A549 (cell line): ENCODE results near the gene PDE4D. TPM values are rescaled to one million over a fixed set of nuclear protein-coding genes. Genes with fewer than 3 reads are reported as not detected.

Experiments used
- ATAC-seq, 2 experiments: fragments of 200-7000 bp in 1 of 2; fragments of >200 bp in 1 of 2; cut with Nextera tagmentation in 1 of 2; cut with Tn5 transposase in 1 of 2; 3 replicates each; pipeline versions ENCODE4 v1.8.0 to v1.9.1; 2018 to 2020; ENCODE audit warnings: mild to moderate bottlenecking in 1 of 2, moderate library complexity in 1 of 2
- CTCF ChIA-PET: fragments of 300-600 bp; sonication (Branson Sonifier 250); formaldehyde crosslinking; extraction: SDS; loops from one replicate; lab custom pipeline; 2021; ENCODE audit warnings: antibody characterized with exemption, inconsistent platforms; lab: Yijun Ruan, JAX
- POLR2A ChIA-PET: fragments of 350-600 bp; formaldehyde crosslinking; extraction: SDS; loops from one replicate; lab custom pipeline; 2021; ENCODE audit warnings: antibody characterized with exemption, inconsistent platforms; lab: Yijun Ruan, JAX
- DNase-seq, 2 experiments: peaks; one replicate each; pipeline versions ENCODE4 v3.0.0 to v3.0.0-alpha.2; 2011 to 2016; ENCODE audit warnings: low read depth in 1 of 2, low spot score in 1 of 2
- FAIRE-seq: peaks from 2 replicates; lab custom pipeline; 2011; peaks lifted over from hg19 to GRCh38; lab: Jason Lieb, UNC
- H3K27ac ChIP-seq, 2 experiments: fragments of >200 bp; sonication (Bioruptor Twin); formaldehyde crosslinking; 3 replicates each; pipeline ENCODE4 v1.5.1; 2016 to 2017
- H3K4me1 ChIP-seq: fragments of >200 bp; sonication (Bioruptor Twin); formaldehyde crosslinking; 3 replicates; pipeline ENCODE4 v1.6.1; 2016
- H3K4me2 ChIP-seq: fragments of >200 bp; sonication (Bioruptor Twin); formaldehyde crosslinking; 3 replicates; pipeline ENCODE4 v1.6.1; 2016
- H3K4me3 ChIP-seq: fragments of >200 bp; sonication (Bioruptor Twin); formaldehyde crosslinking; 3 replicates; pipeline ENCODE4 v1.5.1; 2016
- H3K9me3 ChIP-seq: fragments of >200 bp; sonication (Bioruptor Twin); formaldehyde crosslinking; 3 replicates; pipeline ENCODE4 v1.6.1; 2016
- ATOH8 ChIP-seq: fragments of 250-450 bp; sonication (Bioruptor Pico); IDR thresholded peaks from 2 replicates; pipeline ENCODE4 v1.5.0; 2020; ENCODE audit warnings: low read depth, mild to moderate bottlenecking, moderate library complexity
- BCL3 ChIP-seq: fragments of >200 bp; sonication (Bioruptor Twin); formaldehyde crosslinking; IDR thresholded peaks from 3 replicates; pipeline ENCODE4 v1.6.1; 2016
- CBX8 ChIP-seq: fragments of 200-600 bp; sonication (generic); IDR thresholded peaks from 2 replicates; pipeline ENCODE4 v1.6.1; 2016
- CEBPB ChIP-seq, 2 experiments: fragments of >200 bp in 1 of 2; sonication (Bioruptor Twin) in 1 of 2; formaldehyde crosslinking in 1 of 2; IDR thresholded peaks; 2 replicates each; pipeline ENCODE4 v1.6.1; 2012 to 2016
- CHD2 ChIP-seq: fragments of 150-350 bp; IDR thresholded peaks from 2 replicates; pipeline ENCODE4 v1.6.1; 2014; ENCODE audit warnings: low read length; ENCODE audit not compliant: partially characterized antibody
- ELK1 ChIP-seq: fragments of 150-350 bp; IDR thresholded peaks from 2 replicates; pipeline ENCODE4 v1.6.1; 2014; ENCODE audit warnings: low read depth, mild to moderate bottlenecking, low read length
- EP300 ChIP-seq, 2 experiments: fragments of >200 bp; sonication (Bioruptor Twin); formaldehyde crosslinking; IDR thresholded peaks; 2 replicates in 1 of 2; 3 replicates in 1 of 2; pipeline ENCODE4 v1.6.1; 2016 to 2017
- FOSL2 ChIP-seq, 2 experiments: fragments of 450-650 bp in 1 of 2; fragments of >200 bp in 1 of 2; sonication (Bioruptor Twin) in 1 of 2; formaldehyde crosslinking; IDR thresholded peaks; 2 replicates each; pipeline versions ENCODE4 v1.5.0 to v1.6.1; 2016 to 2020; ENCODE audit warnings: mild to moderate bottlenecking in 1 of 2, moderate library complexity in 1 of 2
- GATA3 ChIP-seq: IDR thresholded peaks from 2 replicates; pipeline ENCODE4 v1.6.1; 2012; ENCODE audit warnings: borderline replicate concordance
- HES2 ChIP-seq: fragments of >200 bp; sonication (Bioruptor Twin); formaldehyde crosslinking; IDR thresholded peaks from 2 replicates; pipeline ENCODE4 v1.6.1; 2016
- HEYL ChIP-seq: fragments of 250-450 bp; sonication (Bioruptor Pico); IDR thresholded peaks from 2 replicates; pipeline ENCODE4 v1.8.0; 2021; ENCODE audit warnings: mild to moderate bottlenecking, moderate library complexity
- HOXB5 ChIP-seq: fragments of 250-450 bp; sonication (Bioruptor Pico); IDR thresholded peaks from 2 replicates; pipeline ENCODE4 v1.5.0; 2020; ENCODE audit warnings: mild to moderate bottlenecking, moderate library complexity
- JUNB ChIP-seq: fragments of >200 bp; sonication (Bioruptor Twin); formaldehyde crosslinking; IDR thresholded peaks from 2 replicates; pipeline ENCODE4 v1.6.1; 2016
- KDM1A ChIP-seq: fragments of 200-600 bp; sonication (generic); IDR thresholded peaks from 2 replicates; pipeline ENCODE4 v1.6.1; 2016; ENCODE audit warnings: low read depth, mild to moderate bottlenecking
- KDM5A ChIP-seq: fragments of 200-600 bp; sonication (generic); IDR thresholded peaks from 2 replicates; pipeline ENCODE4 v1.6.1; 2016; ENCODE audit warnings: antibody characterized with exemption, mild to moderate bottlenecking
- MAFK ChIP-seq: fragments of 450-650 bp; IDR thresholded peaks from 2 replicates; pipeline ENCODE4 v1.6.1; 2014; ENCODE audit not compliant: partially characterized antibody
- MAX ChIP-seq: IDR thresholded peaks from 2 replicates; pipeline ENCODE4 v1.6.1; 2012
- MAZ ChIP-seq: fragments of 150-350 bp; IDR thresholded peaks from 2 replicates; pipeline ENCODE4 v1.6.1; 2014; ENCODE audit warnings: antibody characterized with exemption, low read depth, low read length, borderline replicate concordance
- MYC ChIP-seq: IDR thresholded peaks from 2 replicates; pipeline ENCODE4 v1.6.1; 2012; ENCODE audit warnings: mild to moderate bottlenecking, inconsistent platforms, low read length, improper control_type of control experiment, borderline replicate concordance
- NR3C1 ChIP-seq: fragments of >200 bp; sonication (Bioruptor Twin); formaldehyde crosslinking; IDR thresholded peaks from 3 replicates; pipeline ENCODE4 v1.6.1; 2017
- PBX3 ChIP-seq: IDR thresholded peaks from 2 replicates; pipeline ENCODE4 v1.6.1; 2012
- PHF8 ChIP-seq: fragments of 200-600 bp; sonication (generic); IDR thresholded peaks from 2 replicates; pipeline ENCODE4 v1.6.1; 2016; ENCODE audit warnings: low read depth, mild to moderate bottlenecking, antibody characterized with exemption, moderate library complexity, borderline replicate concordance
- RAD21 ChIP-seq, 2 experiments: fragments of >200 bp in 1 of 2; sonication (Bioruptor Twin) in 1 of 2; formaldehyde crosslinking in 1 of 2; IDR thresholded peaks in 1 of 2; conservative IDR thresholded peaks in 1 of 2; 2 replicates in 1 of 2; 3 replicates in 1 of 2; pipeline ENCODE4 v1.6.1; 2012 to 2018; ENCODE audit warnings: inconsistent platforms in 1 of 2
- RFX5 ChIP-seq: fragments of 450-650 bp; IDR thresholded peaks from 2 replicates; pipeline ENCODE4 v1.7.1; 2014; ENCODE audit warnings: antibody characterized with exemption, mild to moderate bottlenecking, moderate library complexity
- RNF2 ChIP-seq: fragments of 200-600 bp; sonication (generic); IDR thresholded peaks from 2 replicates; pipeline ENCODE4 v1.6.1; 2016; ENCODE audit warnings: low read depth, mild to moderate bottlenecking, antibody characterized with exemption, moderate library complexity, borderline replicate concordance
- SREBF2 ChIP-seq: fragments of 450-650 bp; IDR thresholded peaks from 2 replicates; pipeline ENCODE4 v1.6.1; 2014; ENCODE audit warnings: mild to moderate bottlenecking, moderate library complexity
- TFCP2L1 ChIP-seq: fragments of 250-450 bp; sonication (Bioruptor Pico); IDR thresholded peaks from 2 replicates; pipeline ENCODE4 v1.5.0; 2021; ENCODE audit warnings: mild to moderate bottlenecking
- WGBS: methylation state at CpG from one replicate; pipeline ENCODE4 v1.1.6; 2017; ENCODE audit errors: missing lambda C conversion rate; 5-methylcytosine and 5-hydroxymethylcytosine counted together
- polyA plus RNA-seq, 4 experiments: library from polyadenylated mRNA; depleted of rRNA in 3 of 4; stranded (reverse); fragments of >200 nt; fragmentation: RNase III in 1 of 4; extraction: RNeasy Plus Mini Kit Qiagen cat#74134 plus additional on column Dnase treatment in 1 of 4; gene quantifications; 2 replicates in 3 of 4; 3 replicates in 1 of 4; pipeline ENCODE4 v1.2.3, GENCODE V29; 2011 to 2017

Gene PDE4D
- polyA plus RNA-seq, 2 of the 4 experiments (the other 2 are of a cell fraction) = 74.0 to 213 TPM

- DNase-seq (no peak), FAIRE-seq (no peak), ATAC-seq (no peak)
- no peak overlapping the region for H3K4me2 ChIP-seq
- no peaks in the 10 kb centered on the region for H3K4me1 ChIP-seq
- ChIA-PET POLR2A (no interaction called here), CTCF (no interaction called here)
- H3K27ac ChIP-seq = no peak overlapping the region
- 58% methylated on average over 1 of the region's 1 CpG for WGBS
- H3K9me3 ChIP-seq = 0 out of 3 replicates have a peak, but pooled peaks cover 2% of the 10 kb centered on the region
- TF ChIP-seq ATOH8 (CRISPR knock-in tag) (no peak), MAZ (no peak), TFCP2L1 (no peak), MYC (no peak), FOSL2 (IDR thresholded peaks at IDR 0.05) (no peak), FOSL2 (CRISPR knock-in tag; IDR thresholded peaks at IDR 0.05) (no peak), NR3C1 (no peak), MAX (no peak), CHD2 (no peak), KDM1A (no peak), SREBF2 (no peak), CBX8 (no peak), RNF2 (no peak), RAD21 (conservative IDR thresholded peaks at IDR 0.05 in 1 of 2, IDR thresholded peaks at IDR 0.05 in 1 of 2) (no peak), ELK1 (no peak), PHF8 (no peak), BCL3 (no peak), MAFK (no peak), HES2 (no peak), RFX5 (no peak), KDM5A (no peak)
- H3K4me3 ChIP-seq = no peak overlapping the region
Measured at GRCh38 chr5:59837071-59837470, 56.5 kb downstream of the PDE4D start.

GRCh38 chr5:59835800-59836199 lies 57.7 kb downstream of the PDE4D start:
- no peak for DNase-seq
- no peaks in the 10 kb centered on the region for H3K4me1 ChIP-seq
- ChIA-PET CTCF (no interaction called here), POLR2A (no interaction called here)
- ATAC-seq = no peak
- no peak overlapping the region for H3K27ac ChIP-seq
- TF ChIP-seq RFX5 = no peak
- no peak for TF ChIP-seq JUNB
- no peak for TF ChIP-seq HOXB5 (CRISPR knock-in tag)
- no peak for TF ChIP-seq ELK1
- no peak for TF ChIP-seq PBX3
- no peak for TF ChIP-seq HEYL (CRISPR knock-in tag)
- TF ChIP-seq GATA3 = no peak
- no peak for TF ChIP-seq MYC
- TF ChIP-seq EP300 (IDR thresholded peaks at IDR 0.05) = no peak
- no peak for TF ChIP-seq CEBPB (IDR thresholded peaks at IDR 0.05)
- WGBS = 19% methylated on average over 3 of the region's 3 CpGs
- H3K4me3 ChIP-seq = no peak overlapping the region
- no peak for FAIRE-seq
- H3K4me2 ChIP-seq = no peak overlapping the region
- no peaks in the 10 kb centered on the region for H3K9me3 ChIP-seq
